CD4-positive, alpha-beta T cell (primary cell): Measurements from ENCODE around the gene CCDC150. TPM values are rescaled to one million over a fixed set of nuclear protein-coding genes. Genes with fewer than 3 reads are reported as not detected.

Experiments used
- ATAC-seq: fragments of 200-7000 bp; cut with Tn5 transposase; one replicate; pipeline ENCODE4 v1.10.0; 2022; ENCODE audit warnings: mild to moderate bottlenecking; ENCODE audit not compliant: poor library complexity
- CTCF ChIA-PET: fragments of 350-600 bp; sonication (Branson Sonifier 250); formaldehyde crosslinking; loops from one replicate; lab custom pipeline; 2021; ENCODE audit warnings: antibody characterized with exemption, inconsistent platforms; lab: Charles Lee
- POLR2A ChIA-PET: fragments of 350-600 bp; sonication (Branson Sonifier 250); formaldehyde crosslinking; loops from one replicate; lab custom pipeline; 2021; ENCODE audit warnings: antibody characterized with exemption, inconsistent platforms; lab: Charles Lee
- DNase-seq, 14 experiments: peaks; one replicate each; pipeline ENCODE4 v3.0.0-alpha.2; 2013 to 2020; ENCODE audit warnings: mixed read lengths in 2 of 14
- H3K27ac ChIP-seq, 2 donors: one replicate each; pipeline versions ENCODE4 v1.5.1 to v1.7.0; 2013; ENCODE audit warnings: low read length in 2 of 2, low read depth in 1 of 2, mild to moderate bottlenecking in 1 of 2
- H3K27me3 ChIP-seq, 2 experiments: 1 replicate in 1 of 2; 2 replicates in 1 of 2; pipeline versions ENCODE4 v1.6.1 to v1.7.0; 2013; ENCODE audit warnings: low read length in 2 of 2, control low read depth in 1 of 2, mild to moderate bottlenecking in 1 of 2, moderate library complexity in 1 of 2; ENCODE audit not compliant: insufficient read depth in 2 of 2, control insufficient read depth in 1 of 2
- H3K36me3 ChIP-seq: one replicate; pipeline ENCODE4 v1.6.1; 2013; ENCODE audit warnings: low read length, control low read depth; ENCODE audit not compliant: insufficient read depth
- H3K4me1 ChIP-seq: one replicate; pipeline ENCODE4 v1.6.1; 2013; ENCODE audit warnings: low read length, control low read depth; ENCODE audit not compliant: insufficient read depth
- H3K4me3 ChIP-seq: one replicate; pipeline ENCODE4 v1.5.1; 2013; ENCODE audit warnings: mild to moderate bottlenecking, low read length, moderate library complexity
- H3K9me3 ChIP-seq, 2 experiments: 1 replicate in 1 of 2; 2 replicates in 1 of 2; pipeline versions ENCODE4 v1.6.1 to v1.7.0; 2013; ENCODE audit warnings: low read length in 2 of 2, mild to moderate bottlenecking in 2 of 2, control low read depth in 1 of 2, moderate library complexity in 1 of 2; ENCODE audit not compliant: control insufficient read depth in 1 of 2, insufficient read depth in 1 of 2
- H3K27ac Mint-ChIP-seq: one replicate; pipeline ENCODE4 v1.8.0; 2020; ENCODE audit warnings: mixed read lengths
- H3K27me3 Mint-ChIP-seq: one replicate; pipeline ENCODE4 v1.8.0; 2021; ENCODE audit warnings: mixed read lengths
- H3K36me3 Mint-ChIP-seq: one replicate; pipeline ENCODE4 v1.8.0; 2021; ENCODE audit warnings: low read depth, mixed read lengths
- H3K4me1 Mint-ChIP-seq: one replicate; pipeline ENCODE4 v1.8.0; 2021; ENCODE audit warnings: low read depth, mixed read lengths
- H3K4me3 Mint-ChIP-seq: one replicate; pipeline ENCODE4 v1.8.0; 2020; ENCODE audit warnings: mild to moderate bottlenecking, mixed read lengths
- H3K9me3 Mint-ChIP-seq: one replicate; pipeline ENCODE4 v1.8.0; 2020; ENCODE audit warnings: mixed read lengths
- CTCF ChIP-seq: fragments of 200-600 bp; IDR thresholded peaks from one replicate; pipeline ENCODE4 v1.8.0; 2022; ENCODE audit warnings: antibody characterized with exemption, mild to moderate bottlenecking
- intact Hi-C, 2 experiments: fragments of 100-400 bp; cut with DNase I in 1 of 2; cut with micrococcal nuclease in 1 of 2; formaldehyde crosslinking; loops; one replicate each; pipeline versions ENCODE4 v1.15.1 to v1.9.0; 2023 to 2025; cut with DNase I, micrococcal nuclease
- total RNA-seq, 174 experiments: library from RNA in 2 of 174; stranded (reverse) in 2 of 174; gene quantifications; one replicate each; pipeline ENCODE4 v1.2.3 and lab custom pipeline; 2021 to 2026

Gene CCDC150
- total RNA-seq, 2 experiments from 2014 or later = 0.22 to 0.75 TPM

DNA sequence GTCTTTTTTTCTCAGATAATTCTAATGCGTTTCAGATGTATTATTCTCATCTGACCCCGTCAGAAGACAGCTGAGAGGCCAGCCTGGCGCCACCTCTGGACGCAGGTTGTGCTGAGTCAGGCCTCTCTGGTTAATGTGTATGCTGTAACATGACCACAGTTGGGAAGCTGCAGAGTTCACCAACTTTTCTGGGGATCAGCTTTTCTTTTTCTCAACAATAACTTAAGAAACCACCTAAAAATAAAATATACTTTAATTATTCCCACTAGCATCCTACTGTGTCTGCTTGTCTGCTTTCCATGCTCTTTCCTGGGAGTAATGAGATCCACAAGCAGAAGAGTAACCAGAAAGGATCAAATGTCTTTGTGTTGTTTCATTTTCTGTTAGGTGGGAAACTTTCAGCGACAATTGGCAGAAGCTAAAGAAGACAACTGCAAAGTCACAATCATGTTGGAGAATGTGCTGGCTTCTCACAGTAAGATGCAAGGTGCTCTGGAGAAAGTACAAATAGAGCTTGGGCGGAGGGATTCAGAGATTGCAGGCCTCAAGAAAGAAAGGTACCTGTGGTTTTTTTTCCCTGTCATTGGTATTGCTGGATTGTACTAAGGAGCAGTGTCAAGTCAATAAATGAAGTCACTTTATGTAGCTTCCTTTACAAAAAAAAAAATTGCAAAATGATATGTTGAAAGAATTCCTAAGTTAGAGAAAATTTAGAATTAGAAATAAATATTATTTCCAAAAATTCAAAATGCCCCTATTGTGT is 79.8 kb downstream of the CCDC150 start:
- intact Hi-C loops = no loop called here
- no peak for ATAC-seq
- H3K36me3 ChIP-seq = no peaks in the 10 kb centered on the region
- Mint-ChIP-seq H3K4me1 (no peaks in the 10 kb centered on the region), H3K4me3 (no peak overlapping the region), H3K9me3 (no peaks in the 10 kb centered on the region), H3K27me3 (no peaks in the 10 kb centered on the region), H3K36me3 (no peaks in the 10 kb centered on the region), H3K27ac (no peak overlapping the region)
- H3K9me3 ChIP-seq = no peaks in the 10 kb centered on the region
- no peak overlapping the region for H3K4me3 ChIP-seq
- DNase-seq = no peak
- ChIA-PET CTCF (interaction anchor here (1.0 kb wide), 1 partner anchor 10 kb away, joined by 3 read pairs; no protein-coding TSS in a partner anchor), POLR2A (no interaction called here)
- no peak overlapping the region for H3K27ac ChIP-seq
- TF ChIP-seq CTCF = no peak
- no peaks in the 10 kb centered on the region for H3K4me1 ChIP-seq
- H3K27me3 ChIP-seq = no peaks in the 10 kb centered on the region

- no peaks in the 10 kb centered on the region for H3K9me3 Mint-ChIP-seq
- Histone ChIP-seq H3K4me3 (no peak overlapping the region), H3K27me3 (no peaks in the 10 kb centered on the region), H3K4me1 (no peaks in the 10 kb centered on the region), H3K36me3 (no peaks in the 10 kb centered on the region), H3K9me3 (no peaks in the 10 kb centered on the region), H3K27ac (no peak overlapping the region)
- H3K36me3 Mint-ChIP-seq = no peaks in the 10 kb centered on the region
- no peak for ATAC-seq
- no peak for DNase-seq
- H3K4me1 Mint-ChIP-seq = peaks cover 4% of the 10 kb centered on the region
- intact Hi-C loops = loop anchor here in 1 of 2 experiments (10.0 kb wide), 1 partner anchor 1959 kb away; no protein-coding TSS in a partner anchor
- ChIA-PET CTCF (no interaction called here), POLR2A (no interaction called here)
- no peaks in the 10 kb centered on the region for H3K27me3 Mint-ChIP-seq
- no peak overlapping the region for H3K4me3 Mint-ChIP-seq
- TF ChIP-seq CTCF = no peak
- no peak overlapping the region for H3K27ac Mint-ChIP-seq
Measured at GRCh38 chr2:196723571-196723970, 84.1 kb downstream of the CCDC150 start.

DNA sequence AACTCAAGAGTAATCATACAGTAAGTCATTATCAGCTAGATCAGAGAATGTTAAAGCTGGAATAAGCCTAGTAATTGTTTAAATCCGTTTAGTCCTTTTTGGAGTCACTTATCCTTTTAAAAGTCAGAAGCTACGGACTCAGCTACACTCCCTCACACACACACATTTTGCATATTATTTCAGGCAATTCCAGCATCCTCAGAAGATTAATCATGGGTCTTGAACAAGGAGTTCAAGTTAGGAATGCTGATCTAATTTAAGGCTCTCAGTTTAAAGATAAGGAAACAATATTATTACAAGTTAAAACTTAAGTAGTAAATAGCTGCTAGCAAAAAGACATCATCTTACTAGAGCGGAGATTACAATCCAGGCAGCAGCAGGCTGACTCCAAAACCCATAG is 85.7 kb downstream of the CCDC150 start:
- H3K4me3 Mint-ChIP-seq = no peak overlapping the region

More for the DNA sequence above, 85.7 kb downstream of the CCDC150 start:
- H3K27me3 Mint-ChIP-seq = no peaks in the 10 kb centered on the region
- DNase-seq (no peak), ATAC-seq (no peak)
- H3K9me3 Mint-ChIP-seq = no peaks in the 10 kb centered on the region
- peaks cover 4% of the 10 kb centered on the region for H3K4me1 Mint-ChIP-seq
- H3K4me1 ChIP-seq = no peaks in the 10 kb centered on the region
- no peaks in the 10 kb centered on the region for H3K36me3 Mint-ChIP-seq
- TF ChIP-seq CTCF = no peak
- H3K27ac ChIP-seq = no peak overlapping the region
- POLR2A ChIA-PET = no interaction called here
- H3K9me3 ChIP-seq = no peaks in the 10 kb centered on the region
- no peaks in the 10 kb centered on the region for H3K27me3 ChIP-seq
- no peak overlapping the region for H3K27ac Mint-ChIP-seq
- intact Hi-C loops = loop anchor here in 1 of 2 experiments (10.0 kb wide), 1 partner anchor 1960 kb away; no protein-coding TSS in a partner anchor
- no peak overlapping the region for H3K4me3 ChIP-seq
- no peaks in the 10 kb centered on the region for H3K36me3 ChIP-seq
- CTCF ChIA-PET = no interaction called here
